HG02943 (cell line): ENCODE results near the gene BANP.
"Not testable (repeated sequence)": the region's sequence is repeated elsewhere in the genome, so short reads cannot be mapped to it uniquely, and the experiment has no call there.

Experiments used
- ATAC-seq: cut with Tn5 transposase; IDR thresholded peaks from one replicate; pipeline ENCODE4 v1.9.1; 2021; ENCODE audit warnings: mild to moderate bottlenecking, low read depth, moderate library complexity; ENCODE audit not compliant: unreplicated experiment

BANP gene

DNA sequence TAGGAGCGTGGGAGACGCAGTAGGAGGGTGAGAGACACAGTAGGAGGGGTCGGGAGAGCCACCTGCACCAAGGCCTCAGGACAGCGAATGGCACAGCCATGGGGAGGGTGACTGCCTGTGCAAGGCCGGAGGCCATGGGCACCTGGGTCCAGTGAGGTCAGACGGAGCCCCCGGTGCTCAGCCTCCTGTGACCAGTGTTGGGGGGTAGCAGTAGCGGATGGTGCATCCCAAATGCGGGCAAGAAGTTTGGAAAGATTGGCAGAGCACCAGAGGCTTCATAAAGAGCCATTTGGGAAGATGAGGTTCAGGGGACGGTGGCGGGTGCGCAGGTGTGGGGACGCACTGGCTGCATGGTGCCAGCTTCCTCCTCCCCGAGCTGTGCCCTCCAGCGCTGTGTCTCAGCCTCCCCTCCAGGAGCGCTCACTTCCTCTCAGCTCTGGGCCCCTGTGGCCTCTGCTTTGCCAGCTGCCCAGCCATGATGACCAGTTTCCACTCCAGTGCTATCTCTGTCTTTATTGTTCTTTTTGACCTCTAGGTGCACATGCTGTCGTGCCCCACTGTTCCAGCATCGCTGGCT is 90.8 kb downstream of the BANP start:
- not testable (repeated sequence) for ATAC-seq

DNA sequence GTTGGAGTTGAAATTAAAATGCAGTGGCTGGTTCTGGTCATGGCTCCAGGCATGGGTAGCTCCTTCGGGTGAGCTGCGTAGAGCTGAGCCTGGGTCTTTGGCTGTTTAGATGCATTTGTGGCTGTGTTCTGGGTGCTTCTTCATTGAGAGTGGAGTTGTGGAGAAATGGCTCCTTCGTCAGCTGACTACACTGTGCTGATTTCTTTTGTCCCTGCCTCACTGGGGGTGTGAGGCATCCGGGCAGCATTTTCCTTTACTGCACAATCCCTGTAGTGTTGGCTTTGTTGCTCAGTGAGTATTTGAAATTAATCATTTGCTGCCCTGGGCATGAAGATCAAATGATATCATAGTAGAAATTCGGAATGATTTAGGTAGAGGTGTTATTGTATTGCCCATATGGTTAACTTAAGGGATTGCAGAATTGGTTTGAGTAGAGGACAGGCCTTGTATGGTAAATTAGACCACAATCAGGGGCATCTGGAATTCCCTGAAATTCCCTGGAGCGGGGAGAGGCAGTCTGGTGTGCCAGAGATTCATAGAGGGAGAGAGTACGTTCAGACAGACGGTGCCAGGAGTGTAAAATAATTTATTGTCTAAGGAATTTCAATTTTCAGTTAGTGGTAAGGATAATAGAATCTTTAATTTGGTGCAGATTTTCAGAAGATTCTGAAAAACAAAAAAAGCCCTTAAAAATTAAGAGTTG is 92.1 kb downstream of the BANP start:
- ATAC-seq: not testable (repeated sequence)

DNA sequence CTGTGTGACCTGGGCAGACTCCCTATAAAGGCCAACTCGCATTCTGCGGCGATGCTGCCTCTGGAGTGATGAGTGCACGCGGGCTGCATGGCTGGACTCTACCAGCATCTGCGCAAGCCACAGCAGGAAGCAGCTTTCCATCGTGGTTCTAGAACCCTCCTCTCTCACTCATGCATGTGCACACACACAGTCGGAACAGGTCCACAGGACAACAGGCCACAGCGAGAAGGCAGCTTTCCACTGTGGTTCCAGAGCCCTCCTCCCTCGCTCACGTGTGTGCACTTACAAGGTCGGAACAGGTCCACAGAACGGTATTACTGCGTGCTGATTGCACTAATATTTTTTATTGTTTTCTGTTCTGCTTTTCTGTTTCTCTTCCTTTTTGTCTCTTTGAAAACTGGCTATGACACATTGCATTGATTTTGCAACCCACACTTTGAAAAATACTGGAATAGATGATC is 92.9 kb downstream of the BANP start:
- ATAC-seq: not testable (repeated sequence)

DNA sequence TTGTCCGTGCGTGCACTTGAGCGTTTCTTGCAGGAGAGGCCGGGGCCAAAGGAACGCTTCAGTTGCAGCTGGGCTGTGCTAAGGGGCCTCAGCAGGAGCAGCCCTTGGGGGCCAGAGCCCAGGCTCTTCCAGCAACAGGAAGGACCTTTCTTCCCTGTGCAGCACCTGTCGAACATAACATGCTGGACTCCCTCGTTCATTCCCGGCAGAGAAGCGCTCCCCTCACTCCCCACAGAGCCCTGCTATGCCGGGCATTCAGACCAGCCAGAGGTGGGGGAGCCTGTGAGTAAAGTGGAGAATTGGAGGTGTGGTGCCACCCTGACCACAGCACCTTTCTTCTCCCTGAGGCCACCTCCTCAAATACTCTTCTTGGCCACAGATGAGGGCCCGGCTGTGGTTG is 94.1 kb downstream of the BANP start:
- ATAC-seq: not testable (repeated sequence)

DNA sequence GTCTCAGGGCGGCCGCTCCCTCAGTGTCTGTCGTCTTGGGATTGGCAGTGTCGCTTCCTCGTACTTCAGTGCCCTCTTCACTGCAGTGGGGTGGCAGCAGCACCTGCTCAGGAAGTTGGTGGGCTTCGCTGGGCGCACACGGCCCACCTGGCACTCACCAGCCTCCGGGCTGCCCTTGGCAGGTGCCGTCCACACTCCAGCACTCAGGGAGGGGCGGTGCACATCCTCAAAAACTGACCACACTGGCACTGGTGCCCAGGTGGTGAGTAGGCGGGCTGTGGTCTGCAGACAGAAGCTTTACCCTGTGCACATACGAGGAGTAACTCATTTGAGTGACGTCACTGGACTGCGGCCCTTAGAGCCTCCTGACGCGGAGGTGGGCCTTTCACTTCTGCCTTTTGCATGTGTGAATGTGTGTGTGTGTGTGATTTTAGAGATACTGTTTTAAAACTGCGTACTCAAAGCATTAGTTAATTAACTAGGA is 94.6 kb downstream of the BANP start:
- peak; percentile 76 for ATAC-seq

DNA sequence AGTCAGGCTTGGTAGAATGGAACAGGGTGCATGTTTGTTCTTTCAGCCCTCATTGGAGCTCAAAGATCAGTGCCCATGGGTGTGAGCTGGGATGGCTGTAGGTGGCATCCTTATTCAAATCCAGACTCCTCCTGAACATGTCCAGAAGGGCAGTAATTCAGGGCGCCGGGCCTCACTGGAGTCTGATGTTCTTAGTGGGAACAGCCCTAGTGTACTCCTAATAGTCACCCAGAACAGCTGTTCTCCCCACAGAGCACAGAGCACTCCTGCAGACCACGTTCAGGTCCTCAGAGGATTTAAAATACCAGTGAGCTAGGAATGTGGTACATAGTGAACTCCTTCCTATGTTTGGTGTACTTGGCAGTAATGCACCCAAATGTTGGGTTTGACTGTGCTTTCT is 96.2 kb downstream of the BANP start:
- ATAC-seq: no peak

DNA sequence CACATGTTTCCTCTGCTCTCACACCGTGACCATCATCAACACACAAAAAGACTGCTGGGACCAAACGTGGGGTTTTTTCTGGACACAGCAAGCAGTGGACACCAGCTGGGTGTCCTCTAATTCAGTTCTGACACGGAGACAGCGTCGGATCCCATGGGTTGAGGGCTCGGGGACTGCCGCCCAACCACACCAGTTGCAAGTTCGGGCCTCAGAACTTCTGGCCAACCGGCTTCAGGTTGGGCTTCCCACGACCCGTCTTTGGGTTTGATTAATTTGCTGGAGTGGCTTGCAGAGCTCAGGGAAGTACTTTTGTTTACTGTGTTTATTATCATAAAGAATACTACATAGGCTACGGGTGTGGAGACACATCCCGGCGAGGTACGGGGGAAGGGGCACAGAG is 97.8 kb downstream of the BANP start:
- no peak for ATAC-seq

DNA sequence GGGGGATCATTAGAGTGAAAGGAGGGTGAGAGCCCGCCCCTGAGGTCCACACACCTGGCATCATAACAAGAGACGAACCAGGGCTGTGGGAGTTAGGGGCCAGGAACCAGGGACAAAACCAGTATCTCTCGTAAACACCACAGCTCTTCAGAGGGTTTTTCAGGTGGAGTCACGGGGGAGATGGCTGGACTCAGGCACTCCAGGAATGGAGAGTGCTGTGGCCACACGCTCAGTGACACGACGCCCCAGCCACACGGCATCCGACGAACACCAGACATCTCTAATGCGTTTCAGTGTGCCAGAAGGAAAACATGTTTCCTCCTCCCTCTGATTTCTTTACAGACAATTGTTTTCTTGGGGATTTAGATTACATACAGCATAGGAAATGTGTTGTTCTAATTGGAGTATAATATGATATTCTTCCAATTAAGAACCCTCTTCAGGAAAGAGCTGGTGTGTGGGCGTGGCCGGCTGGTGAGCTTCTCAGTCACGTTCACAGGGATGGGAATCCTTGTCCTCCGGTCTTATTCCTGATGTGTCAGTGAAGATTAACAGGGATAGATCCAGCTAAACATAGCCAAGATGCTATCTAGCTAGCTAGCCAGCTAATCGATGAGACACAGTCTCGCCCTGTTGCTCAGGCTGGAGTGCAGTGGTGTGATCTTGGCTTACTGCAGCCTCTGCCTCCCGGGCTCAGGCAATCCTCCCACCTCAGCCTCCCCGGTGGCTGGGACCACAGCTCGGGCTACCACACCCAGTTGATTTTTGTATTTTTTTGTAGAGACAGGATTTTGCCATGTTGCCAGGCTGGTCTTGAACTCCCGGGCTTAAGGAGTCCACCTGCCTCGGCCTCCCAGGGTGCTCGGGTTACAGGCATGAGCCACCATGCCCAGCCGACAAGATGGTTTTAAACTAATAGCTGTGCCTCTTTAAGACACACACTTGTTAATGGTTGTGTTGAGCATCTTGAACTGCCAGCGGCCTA is 98.6 kb downstream of the BANP start:
- no peak for ATAC-seq

DNA sequence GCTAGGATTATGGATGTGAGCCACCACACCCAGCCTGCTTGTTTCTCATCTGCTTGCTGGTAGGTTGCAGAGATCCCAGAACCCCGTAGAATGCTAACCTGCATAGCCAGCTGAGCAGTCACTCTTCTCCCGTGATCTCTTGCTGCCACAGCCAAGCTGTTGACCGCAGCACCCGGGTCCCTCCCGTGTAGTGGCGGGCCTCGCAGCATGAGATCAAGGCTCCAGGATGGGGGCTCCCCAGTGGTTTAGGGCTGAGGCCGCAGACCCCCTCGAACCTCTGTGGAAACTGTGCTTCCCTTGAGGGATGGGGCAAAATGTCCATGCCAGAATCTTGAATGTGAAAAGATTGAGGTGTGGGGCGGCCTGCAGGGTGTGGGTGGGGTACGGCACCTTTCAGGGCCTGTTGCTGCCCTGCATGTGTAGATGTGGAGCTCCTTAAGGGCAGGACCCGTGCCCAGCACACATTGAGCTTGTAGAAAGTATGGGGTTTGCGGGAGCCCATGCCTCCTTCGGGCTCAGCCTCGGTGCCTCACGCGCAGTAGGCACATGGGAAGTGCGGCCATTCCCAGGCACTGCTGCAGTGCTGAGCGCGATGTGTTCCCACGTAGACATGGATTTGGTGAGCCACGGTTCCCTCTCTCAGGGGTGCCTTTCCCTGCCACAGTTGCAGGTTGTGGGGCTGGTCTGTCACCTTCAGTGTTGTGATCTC is 99.9 kb downstream of the BANP start:
- ATAC-seq: no peak

DNA sequence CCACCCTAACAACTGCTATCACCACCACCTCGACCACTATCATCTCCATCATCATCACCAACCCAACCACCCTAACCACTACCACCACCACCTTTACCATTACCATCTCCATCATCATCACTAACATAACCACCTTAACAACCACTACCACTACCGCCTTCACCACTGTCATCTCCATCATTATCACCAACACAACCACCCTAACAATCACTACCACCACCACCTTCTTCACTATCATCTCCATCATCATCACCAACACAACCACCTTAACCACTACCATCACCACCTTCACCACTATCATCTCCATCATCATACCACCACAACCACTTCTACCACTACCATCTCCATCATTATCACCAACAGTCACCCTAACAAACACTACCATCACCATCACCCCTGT is 101.4 kb downstream of the BANP start:
- ATAC-seq: no peak

DNA sequence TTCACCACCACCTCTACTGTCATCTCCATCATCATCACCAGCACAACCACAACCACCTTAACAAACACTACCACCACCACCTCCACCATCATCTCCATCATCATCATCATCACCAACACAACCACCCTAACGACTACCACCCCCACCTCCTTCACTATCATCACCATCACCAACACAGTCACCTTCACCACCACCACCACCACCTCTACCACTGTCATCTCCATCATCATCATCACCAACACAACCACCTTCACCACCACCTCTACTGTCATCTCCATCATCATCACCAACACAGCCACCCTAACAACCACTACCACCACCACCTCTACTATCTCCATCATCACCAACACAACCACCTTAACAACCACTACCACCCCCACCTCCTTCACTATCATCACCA is 102.2 kb downstream of the BANP start:
- not testable (repeated sequence) for ATAC-seq

DNA sequence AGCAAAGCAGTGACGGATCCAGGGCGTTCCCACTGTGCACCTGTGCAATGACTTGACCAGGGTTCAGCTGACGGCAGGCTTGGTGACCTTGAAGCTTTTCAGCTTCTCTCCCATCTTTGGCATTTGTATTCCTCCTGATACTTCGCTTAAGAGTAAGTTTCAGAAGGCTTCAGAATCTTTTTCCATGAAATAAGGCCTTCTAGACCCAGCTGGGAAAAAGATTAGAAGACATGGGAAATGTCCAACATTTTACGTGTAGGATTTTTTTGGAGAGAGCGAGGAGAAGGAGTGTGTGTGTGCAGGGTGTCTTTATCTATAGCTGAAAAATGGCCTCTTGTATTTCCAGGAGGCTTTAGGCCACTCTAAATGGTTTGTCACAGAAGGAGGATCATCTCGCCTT is 104.1 kb downstream of the BANP start:
- ATAC-seq: no peak

DNA sequence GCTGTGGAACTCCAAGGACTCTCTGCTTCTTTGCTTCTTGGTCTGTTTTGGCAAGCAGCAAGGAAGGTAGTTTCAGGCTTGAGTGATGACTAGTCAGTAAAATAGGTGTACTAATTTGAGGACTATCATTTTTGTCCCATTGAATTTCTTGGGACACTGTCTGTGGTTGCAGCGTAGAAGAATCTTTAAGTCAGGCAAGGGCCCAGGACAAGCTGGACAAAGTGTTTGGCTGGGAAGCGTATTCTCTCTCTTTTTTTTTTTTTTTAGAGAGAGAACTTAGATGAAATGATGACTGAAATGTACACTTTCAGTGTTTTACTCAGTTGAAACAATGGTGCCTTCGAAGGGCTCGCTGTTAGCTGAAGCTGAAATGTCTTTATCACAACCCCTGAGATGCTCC is 105.0 kb downstream of the BANP start:
- ATAC-seq: no peak

DNA sequence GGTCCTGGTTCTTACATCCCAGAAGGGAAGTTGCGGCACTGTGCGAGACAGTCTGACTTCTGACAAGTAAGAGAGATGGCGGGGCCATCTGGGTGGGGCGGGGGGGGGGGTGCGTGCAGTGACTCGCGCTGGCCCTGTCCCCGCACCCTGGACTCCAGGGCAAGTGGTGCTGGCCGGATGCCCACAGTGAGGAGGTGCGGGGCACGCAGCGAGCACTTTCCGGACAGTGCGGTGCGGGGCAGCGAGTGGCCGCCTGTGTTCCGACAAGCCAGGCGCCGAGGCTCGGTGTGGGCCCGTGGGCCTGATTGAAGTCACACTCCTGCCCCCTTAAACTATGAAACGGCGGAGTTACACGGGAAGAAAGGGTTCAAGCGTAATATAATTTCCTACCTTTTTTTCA is 106.4 kb downstream of the BANP start:
- ATAC-seq: no peak

DNA sequence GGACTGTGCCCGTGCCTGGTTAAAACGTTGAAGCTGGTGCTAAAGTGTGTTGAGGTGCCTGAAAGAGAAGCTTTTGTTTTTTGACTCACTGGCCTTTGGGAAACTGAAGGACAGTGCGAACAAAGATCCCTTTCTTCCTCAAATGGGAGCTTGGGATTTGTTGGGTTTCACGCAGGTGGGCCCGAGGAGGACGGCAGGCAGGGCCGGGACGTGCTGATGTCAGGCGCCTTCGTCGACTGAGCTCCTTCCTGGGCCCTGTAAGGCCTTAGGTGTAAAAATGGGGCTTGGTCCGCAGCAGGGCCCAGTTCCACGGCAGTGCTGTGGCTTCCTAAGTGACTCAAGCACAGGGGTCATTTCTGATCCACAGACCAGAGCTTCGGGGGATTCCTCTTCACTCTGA is 106.9 kb downstream of the BANP start:
- ATAC-seq: no peak

DNA sequence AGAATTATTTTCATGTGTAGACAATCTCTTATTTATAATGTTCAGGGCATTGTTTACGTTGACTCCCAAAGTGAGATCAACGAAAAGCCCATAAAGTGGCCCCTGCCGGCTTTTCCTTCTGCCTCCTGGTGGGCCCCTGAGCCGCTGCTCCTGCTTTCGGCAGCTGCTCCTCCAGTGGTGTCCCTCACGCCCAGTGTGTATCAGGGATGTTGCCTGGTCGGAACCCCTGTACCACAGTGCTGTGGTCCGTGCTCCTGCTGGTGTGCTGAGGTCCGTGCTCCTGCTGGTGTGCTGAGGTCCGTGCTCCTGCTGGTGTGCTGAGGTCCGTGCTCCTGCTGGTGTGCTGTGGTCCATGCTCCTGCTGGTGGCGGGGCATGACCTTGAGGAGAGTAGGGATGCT is 107.6 kb downstream of the BANP start:
- ATAC-seq: no peak

DNA sequence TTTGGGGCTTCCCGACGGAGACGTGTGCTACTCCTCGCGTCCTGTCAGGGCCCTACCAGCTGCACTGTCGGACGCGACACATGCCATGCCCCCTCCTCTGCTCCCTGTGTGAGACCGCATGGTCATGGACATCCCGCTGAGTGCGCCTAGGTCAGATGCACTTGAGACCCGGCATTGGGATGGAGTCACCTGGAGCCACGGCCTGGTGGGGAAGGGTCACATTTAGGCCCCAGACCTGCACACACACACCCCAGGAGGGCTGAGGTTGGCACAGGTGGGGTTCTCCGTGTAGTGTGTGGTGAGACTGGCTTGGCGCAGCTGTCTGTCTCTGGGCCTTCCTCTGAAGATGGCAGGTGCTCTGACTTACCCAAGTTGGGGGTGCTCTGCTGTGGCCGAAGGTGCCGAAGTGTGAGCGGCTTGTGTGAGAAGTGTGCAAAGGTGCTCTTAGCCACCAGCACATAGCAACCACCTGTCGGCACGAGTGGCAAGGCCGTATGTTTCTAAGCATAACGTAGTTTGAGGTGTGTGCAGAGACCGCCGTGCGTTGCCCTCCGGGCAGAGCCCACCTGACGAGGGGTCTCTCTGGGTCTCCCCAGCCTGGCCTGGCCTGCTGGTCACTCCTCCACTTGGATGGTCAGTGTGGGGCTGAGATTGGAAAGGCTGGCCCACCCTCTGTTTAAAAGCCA is 108.6 kb downstream of the BANP start:
- ATAC-seq: no peak

DNA sequence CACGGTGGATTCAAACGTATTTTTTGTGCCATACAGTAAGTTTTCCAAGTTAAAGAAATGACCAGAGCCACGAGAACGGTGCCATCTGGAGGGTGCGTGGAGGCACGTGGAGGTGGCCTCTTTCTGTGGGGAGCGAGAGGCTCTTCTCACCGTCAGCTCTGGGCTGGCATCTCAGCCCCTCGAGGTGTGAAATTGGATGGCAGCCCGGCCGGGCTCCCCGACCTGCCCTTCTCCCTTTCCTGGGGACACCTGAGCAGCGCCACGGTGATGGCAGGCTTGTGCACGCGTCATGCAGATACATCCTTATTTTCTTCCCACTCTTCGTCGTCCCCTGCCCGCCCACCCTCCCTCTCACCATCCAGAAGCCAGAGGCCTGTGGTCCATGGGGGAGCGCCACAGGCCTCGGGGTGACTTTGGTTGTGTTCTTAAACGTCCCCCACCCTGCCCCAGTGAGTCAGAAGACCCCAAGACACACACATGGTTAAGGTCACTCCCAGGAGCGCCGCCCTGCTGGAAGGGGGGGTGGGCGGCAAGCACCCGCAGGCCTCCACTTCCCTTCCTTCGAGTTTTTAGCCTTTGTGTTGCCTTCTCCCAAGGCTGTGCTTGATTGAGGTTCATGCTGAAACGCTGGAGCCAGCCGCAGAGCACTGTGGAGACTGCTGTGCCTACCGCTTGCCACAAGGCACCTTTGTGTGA is 109.4 kb downstream of the BANP start:
- no peak for ATAC-seq

DNA sequence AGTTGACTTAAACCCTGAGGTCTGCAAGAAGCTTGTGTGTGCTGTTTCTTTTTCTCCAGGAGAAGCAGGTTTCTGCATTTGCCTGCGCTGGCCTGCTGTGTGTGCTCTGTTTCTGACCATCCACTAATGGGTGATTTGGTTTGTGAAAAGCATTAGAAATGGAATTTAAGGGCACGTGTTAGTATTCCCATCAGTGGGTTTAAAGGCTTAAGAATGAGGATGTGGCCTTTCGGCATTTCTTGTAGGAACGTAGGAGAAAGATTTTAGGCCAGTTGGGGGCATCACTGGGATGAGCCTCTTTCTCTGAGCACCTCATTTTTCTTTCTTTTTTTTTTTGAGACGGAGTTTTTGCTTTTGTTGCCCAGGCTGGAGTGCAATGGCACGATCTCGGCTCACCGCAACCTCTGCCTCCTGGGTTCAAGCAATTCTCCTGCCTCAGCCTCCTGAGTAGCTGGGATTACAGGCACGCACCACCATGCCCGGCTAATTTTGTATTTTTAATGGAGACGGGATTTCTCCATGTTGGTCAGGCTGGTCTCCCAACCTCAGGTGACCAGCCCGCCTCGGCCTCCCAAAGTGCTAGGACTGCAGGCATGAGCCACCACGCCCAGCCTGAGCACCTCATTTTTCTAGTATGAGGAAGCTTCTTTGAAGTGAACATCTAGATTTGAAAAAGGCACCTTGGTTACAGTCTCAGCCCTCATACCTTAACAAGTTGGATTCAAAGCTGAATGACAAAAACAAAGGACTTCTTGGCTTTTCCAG is 110.3 kb downstream of the BANP start:
- ATAC-seq: no peak
